Effector memory CD8-positive, alpha-beta T cell (primary cell): ENCODE data around the gene MPP2.
A peak's percentile ranks its signal among the peaks of the same experiment; 100 is the strongest.
"Not testable (repeated sequence)": the region's sequence is repeated elsewhere in the genome, so short reads cannot be mapped to it uniquely, and the experiment has no call there.

ENCODE experiments used
- ATAC-seq: fragments of 150-1000 bp; cut with Tn5 transposase; replicated peaks from 2 replicates; pipeline ENCODE4 v1.10.0; 2021; ENCODE audit warnings: mild to moderate bottlenecking, moderate library complexity
- DNase-seq, 3 experiments: peaks; one replicate each; pipeline ENCODE4 v3.0.0; 2021
- H3K27ac Mint-ChIP-seq, 2 donors: one replicate each; pipeline ENCODE4 v1.8.0; 2022; ENCODE audit warnings: mild to moderate bottlenecking in 2 of 2, mixed read lengths in 2 of 2, moderate library complexity in 2 of 2
- H3K27me3 Mint-ChIP-seq, 2 donors: one replicate each; pipeline ENCODE4 v1.8.0; 2022; ENCODE audit warnings: mixed read lengths in 2 of 2
- H3K36me3 Mint-ChIP-seq: one replicate; pipeline ENCODE4 v1.8.0; 2022; ENCODE audit warnings: mild to moderate bottlenecking, moderate library complexity, mixed read lengths; ENCODE audit not compliant: insufficient read depth
- H3K4me1 Mint-ChIP-seq, 2 donors: one replicate each; pipeline ENCODE4 v1.8.0; 2022; ENCODE audit warnings: low read depth in 2 of 2, mixed read lengths in 2 of 2
- H3K4me3 Mint-ChIP-seq, 2 donors: one replicate each; pipeline ENCODE4 v1.8.0; 2022; ENCODE audit warnings: mild to moderate bottlenecking in 2 of 2, mixed read lengths in 2 of 2, moderate library complexity in 2 of 2
- H3K9me3 Mint-ChIP-seq, 2 donors: one replicate each; pipeline ENCODE4 v1.8.0; 2022; ENCODE audit warnings: mixed read lengths in 2 of 2

Gene MPP2

DNA sequence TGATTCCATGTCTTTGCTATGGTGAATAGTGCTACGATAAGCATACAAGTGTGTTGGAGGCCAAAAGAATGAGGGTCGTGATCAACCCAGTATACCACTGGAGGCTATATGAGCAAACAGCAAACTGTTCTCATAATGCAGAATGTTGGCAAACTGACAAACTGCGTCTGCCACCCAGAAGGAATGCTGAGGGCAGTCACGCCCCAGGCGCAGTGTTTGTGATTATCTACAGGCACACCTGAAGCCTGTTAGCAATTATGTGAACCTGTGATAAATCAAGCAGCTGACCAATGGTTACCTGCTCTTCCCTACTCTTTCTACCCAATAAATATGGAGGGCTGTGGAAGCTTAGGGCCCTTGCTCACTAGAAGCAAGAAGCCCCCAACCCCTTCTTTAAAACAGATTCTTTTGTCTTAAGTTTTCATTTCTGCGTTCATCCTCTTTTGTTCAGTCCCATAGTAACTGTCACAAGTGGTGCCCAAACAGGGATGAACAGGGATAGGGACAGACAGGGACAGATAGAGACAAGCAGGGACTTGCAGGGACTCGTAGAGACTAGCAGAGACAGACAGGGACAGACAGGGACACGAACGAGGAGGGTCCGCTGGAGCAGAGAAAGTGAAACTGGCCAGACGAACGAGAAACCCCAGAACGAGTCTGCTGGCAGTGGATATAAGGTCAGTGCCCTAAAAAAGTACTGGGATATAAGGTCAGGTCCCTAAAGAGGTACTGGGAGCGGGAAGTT, 35.2 kb downstream of the MPP2 start:
- Mint-ChIP-seq H3K27me3 (peaks cover 56 to 72% of the 10 kb centered on the region in 2 donors), H3K36me3 (no peaks in the 10 kb centered on the region), H3K9me3 (no peaks in the 10 kb centered on the region), H3K4me3 (no peak overlapping the region), H3K4me1 (no peaks in the 10 kb centered on the region), H3K27ac (no peak overlapping the region)
- ATAC-seq (no peak), DNase-seq (no peak)

DNA sequence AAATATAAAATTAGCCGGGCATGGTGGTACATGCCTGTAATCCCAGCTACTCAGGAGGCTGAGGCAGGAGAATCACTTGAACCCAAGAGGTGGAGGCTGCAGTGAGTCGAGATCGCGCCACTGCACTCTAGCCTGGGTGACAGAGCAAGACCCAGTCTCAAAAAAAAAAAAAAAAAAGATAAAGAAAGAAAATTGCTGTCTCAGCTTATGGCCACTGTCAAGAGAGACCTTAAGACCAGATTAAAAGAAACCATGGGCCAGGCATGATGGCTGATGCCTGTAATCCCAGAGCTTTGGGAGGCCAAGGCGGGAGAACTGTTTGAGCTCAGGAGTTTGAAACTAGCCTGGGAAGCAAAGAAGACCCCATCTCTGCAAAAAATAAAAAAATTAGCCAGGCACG, 38.3 kb downstream of the MPP2 start:
- ATAC-seq, H3K36me3 Mint-ChIP-seq, H3K4me3 Mint-ChIP-seq, H3K27ac Mint-ChIP-seq, H3K4me1 Mint-ChIP-seq, H3K9me3 Mint-ChIP-seq, DNase-seq: not testable (repeated sequence)
- H3K27me3 Mint-ChIP-seq, result peaks cover 53 to 60% of the 10 kb centered on the region in 2 donors

DNA sequence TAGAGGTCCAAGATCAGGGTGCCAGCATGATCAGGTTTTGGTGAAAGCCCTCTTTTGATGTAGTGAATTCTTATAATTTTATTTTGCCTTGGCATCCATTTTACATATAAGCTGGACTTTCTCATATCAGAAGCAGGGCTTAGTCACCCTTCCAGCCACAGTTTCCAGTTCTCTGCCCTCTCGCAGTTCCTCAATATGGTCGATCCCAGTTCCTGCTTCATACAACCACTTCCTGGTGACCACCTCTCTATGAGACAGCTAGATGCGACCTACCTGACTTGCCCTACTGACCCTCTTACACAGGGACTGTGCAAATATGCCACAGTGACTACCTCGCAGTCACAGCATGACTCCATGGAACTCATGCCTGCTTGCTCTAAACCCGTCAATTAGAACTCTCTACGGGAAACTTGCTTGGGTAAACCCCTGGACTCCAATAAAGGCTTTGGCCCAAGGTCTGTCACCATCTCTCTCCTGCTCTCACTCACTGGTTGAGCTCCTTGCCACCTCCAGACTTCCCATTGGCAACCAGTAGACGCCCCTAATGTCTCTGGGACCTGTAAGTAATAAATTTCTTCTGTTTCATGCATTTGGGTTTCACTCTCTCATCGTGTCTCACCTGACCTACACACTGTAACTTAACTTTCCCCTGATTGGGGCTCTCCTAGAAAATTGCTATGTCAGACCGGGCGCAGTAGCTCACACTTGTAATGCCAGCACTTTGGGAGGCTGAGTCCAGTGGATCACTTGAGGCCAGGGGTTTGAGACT, 38.9 kb downstream of the MPP2 start:
- no peaks in the 10 kb centered on the region for H3K9me3 Mint-ChIP-seq
- H3K36me3 Mint-ChIP-seq, result no peaks in the 10 kb centered on the region
- peaks cover 47 to 55% of the 10 kb centered on the region in 2 donors for H3K27me3 Mint-ChIP-seq
- H3K4me3 Mint-ChIP-seq, result no peak overlapping the region
- no peaks in the 10 kb centered on the region for H3K4me1 Mint-ChIP-seq
- no peak for DNase-seq
- ATAC-seq, result no peak
- H3K27ac Mint-ChIP-seq, result no peak overlapping the region

DNA sequence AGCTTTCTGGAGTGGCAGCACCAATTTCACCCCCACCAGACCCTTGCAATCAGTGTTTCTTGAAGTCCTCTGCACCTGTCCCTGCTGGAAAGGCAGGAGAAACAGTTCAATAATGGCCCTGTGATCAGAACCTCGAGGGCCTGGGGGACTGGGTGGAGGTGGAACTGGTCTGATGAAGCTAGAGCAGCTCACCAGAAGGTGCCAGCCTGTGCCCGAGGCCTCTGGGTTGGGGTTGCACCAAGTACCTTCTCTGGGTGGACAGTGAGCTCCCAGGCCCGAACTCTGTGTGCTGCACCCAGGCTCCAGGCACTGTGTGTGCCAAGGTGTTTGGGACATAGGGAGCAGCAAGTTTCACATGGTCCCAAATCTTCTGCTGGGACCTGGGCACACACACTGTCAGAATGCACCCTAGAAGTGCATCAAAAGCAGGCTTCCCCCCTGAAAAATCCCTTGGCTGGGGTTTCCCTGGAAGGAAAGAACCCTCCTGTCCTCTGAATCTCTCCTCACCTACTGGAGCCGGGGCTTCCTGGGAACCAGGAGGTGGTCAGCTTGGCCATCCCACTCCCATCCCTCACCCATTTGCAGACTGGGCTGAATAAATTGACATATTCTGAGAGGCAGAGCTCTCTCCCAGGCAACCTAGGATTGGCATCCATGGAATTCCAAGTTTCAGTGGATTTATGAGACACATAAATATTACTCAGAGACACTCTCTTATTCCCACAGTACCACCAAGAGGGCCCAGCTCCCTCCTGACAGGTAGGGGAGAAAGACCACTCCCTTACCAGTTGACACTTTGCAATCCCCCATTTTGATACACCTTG, 43.0 kb downstream of the MPP2 start:
- no peak for ATAC-seq
- Mint-ChIP-seq H3K4me1 (no peaks in the 10 kb centered on the region), H3K27me3 (peaks cover 32 to 52% of the 10 kb centered on the region in 2 donors), H3K9me3 (no peaks in the 10 kb centered on the region), H3K36me3 (no peaks in the 10 kb centered on the region), H3K4me3 (no peak overlapping the region), H3K27ac (no peak overlapping the region)
- DNase-seq, result no peak

DNA sequence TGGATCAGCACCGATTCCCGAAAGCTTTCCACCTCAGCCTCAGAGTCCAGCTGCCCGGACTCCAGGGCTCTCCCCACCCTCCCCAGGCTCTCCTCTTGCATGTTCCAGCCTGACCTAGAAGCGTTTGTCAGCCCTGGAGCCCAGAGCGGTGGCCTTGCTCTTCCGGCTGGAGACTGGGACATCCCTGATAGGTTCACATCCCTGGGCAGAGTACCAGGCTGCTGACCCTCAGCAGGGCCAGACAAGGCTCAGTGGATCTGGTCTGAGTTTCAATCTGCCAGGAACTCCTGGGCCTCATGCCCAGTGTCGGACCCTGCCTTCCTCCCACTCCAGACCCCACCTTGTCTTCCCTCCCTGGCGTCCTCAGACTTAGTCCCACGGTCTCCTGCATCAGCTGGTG, 45.4 kb downstream of the MPP2 start:
- Mint-ChIP-seq H3K9me3 (no peaks in the 10 kb centered on the region), H3K4me3 (no peak overlapping the region), H3K4me1 (no peaks in the 10 kb centered on the region), H3K27ac (no peak overlapping the region), H3K27me3 (peaks cover 24 to 56% of the 10 kb centered on the region in 2 donors), H3K36me3 (no peaks in the 10 kb centered on the region)
- no peak for DNase-seq
- no peak for ATAC-seq

DNA sequence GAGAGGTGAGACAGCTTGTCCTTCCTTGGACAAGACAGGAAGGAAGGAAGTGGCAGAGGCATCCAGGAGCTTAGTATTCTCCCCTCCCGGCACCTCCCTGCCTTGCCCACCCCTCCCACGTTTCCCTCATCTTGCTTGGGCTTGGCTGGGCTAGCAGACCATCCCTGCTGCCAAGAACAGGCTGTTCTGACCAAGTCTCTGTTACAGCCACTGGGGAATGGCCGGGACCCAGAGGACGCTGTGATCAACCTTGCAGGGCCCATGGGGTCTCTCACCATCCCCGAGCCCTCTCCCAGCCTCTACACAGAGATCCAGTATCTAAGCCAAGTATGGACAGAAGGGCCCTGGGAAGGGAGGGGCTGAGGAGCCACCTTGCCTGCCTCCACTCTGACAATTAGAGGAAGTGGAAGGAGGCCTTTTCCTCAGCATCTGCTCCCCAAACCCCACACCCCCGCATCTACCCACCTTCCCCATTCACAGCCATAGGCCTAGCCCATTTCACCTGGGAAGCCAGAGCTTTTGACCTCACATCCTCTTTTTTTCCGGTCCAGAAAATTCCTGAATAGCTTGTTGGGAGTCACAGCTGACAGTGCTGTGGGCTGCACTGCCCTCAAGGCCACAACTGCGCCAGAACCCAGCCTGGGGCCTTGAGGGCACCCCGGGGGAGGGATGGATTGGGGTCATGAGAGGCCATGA, 46.3 kb downstream of the MPP2 start:
- peaks cover 29 to 65% of the 10 kb centered on the region in 2 donors for H3K27me3 Mint-ChIP-seq
- ATAC-seq, result no peak
- no peak overlapping the region for H3K27ac Mint-ChIP-seq
- no peaks in the 10 kb centered on the region for H3K9me3 Mint-ChIP-seq
- no peak for DNase-seq
- no peaks in the 10 kb centered on the region for H3K4me1 Mint-ChIP-seq
- H3K36me3 Mint-ChIP-seq, result no peaks in the 10 kb centered on the region
- H3K4me3 Mint-ChIP-seq, result no peak overlapping the region

DNA sequence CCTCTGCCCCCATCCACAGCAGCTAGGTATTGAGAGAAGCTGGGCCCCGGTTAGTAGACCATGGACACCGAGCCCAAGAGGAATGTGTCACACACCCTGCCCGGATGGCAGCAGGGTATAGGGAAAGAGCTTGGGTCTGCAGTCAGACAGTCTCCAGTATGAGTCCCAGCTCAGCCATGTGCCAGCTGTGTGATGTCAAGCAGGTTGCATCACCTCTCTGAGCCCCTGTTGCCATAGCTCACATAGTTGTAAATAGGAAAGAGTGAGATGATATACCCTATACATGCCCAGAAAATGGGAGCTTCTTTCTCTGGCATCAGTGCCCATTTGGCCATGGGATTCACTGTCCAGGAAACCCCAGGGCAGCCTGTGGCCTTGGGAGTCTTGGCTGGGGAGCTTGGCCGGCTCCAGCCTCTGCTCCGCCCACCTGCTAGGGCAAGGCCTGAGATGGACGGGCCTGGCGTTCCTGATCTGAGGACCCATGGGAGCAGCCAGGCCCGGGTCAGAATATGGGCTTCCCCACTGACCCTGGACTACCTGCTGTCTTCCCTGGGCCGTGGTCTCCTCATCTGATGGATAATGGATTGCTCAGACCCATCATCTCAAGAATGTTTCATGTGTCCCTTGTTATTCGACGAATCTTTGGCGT, 47.1 kb downstream of the MPP2 start:
- ATAC-seq (no peak), DNase-seq (no peak)
- Mint-ChIP-seq H3K4me1 (no peaks in the 10 kb centered on the region), H3K27me3 (peaks cover 29 to 70% of the 10 kb centered on the region in 2 donors), H3K36me3 (no peaks in the 10 kb centered on the region), H3K9me3 (no peaks in the 10 kb centered on the region), H3K4me3 (no peak overlapping the region), H3K27ac (no peak overlapping the region)

DNA sequence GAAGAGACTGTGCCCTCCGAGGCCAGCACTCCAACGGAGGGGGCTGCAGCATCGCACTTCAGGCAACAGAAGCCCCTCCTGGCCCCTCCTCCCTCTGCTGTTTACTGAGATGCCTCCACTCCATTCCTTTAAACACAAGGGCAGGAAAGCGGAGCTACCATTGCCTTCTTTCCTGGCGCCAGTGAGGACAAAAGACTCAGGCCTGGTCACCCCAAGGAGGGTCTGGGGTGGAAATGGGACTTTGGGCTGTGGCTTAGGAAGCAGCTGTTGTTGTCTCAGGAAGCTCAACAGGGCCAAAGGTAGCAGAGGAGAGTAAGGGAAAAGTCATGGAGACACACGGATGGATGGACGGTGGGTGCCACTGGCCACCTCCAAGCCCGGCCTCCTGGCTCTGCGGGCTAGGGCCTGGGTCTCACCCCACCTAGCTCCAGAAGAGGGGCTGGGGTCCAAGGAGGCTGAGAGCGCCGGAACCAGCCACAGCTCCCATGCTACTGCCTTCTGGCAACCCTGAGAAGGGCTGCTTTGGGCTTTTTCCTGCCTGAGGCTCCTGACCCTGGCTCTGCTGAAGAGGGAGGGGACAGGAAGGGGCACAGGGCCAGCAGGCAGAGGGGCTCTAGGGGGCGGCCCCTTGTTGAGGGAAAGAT, 49.3 kb downstream of the MPP2 start:
- H3K4me1 Mint-ChIP-seq, result no peaks in the 10 kb centered on the region
- ATAC-seq, result no peak
- no peak overlapping the region for H3K4me3 Mint-ChIP-seq
- DNase-seq, result no peak
- H3K27ac Mint-ChIP-seq, result peak overlapping the region in 1 of 2 donors; percentile 38
- no peaks in the 10 kb centered on the region for H3K9me3 Mint-ChIP-seq
- H3K36me3 Mint-ChIP-seq, result no peaks in the 10 kb centered on the region
- H3K27me3 Mint-ChIP-seq, result peaks cover 29 to 91% of the 10 kb centered on the region in 2 donors

DNA sequence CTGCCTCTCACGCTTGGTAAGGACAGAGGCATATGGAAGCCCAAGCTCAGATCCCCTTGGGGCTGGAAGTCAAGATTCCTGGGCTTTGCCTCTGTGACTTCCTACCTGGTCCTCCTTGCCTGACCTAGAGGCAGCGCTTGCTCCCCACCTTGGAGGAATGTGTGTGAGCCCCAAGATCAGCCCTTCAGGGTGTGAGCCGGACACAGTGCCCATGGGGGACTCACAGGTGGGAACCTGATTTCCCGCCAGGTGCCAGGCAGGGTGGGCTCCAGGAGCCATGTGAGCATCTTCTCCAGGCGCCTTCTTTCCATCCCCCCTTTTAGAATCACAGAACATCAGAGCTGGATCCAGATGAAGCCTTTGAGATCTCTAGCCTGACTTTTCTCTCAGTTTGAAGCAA, 50.2 kb downstream of the MPP2 start:
- Mint-ChIP-seq H3K27me3 (peaks cover 35 to 92% of the 10 kb centered on the region in 2 donors), H3K36me3 (no peaks in the 10 kb centered on the region), H3K27ac (no peak overlapping the region), H3K4me1 (no peaks in the 10 kb centered on the region), H3K9me3 (no peaks in the 10 kb centered on the region), H3K4me3 (no peak overlapping the region)
- ATAC-seq (no peak), DNase-seq (no peak)

DNA sequence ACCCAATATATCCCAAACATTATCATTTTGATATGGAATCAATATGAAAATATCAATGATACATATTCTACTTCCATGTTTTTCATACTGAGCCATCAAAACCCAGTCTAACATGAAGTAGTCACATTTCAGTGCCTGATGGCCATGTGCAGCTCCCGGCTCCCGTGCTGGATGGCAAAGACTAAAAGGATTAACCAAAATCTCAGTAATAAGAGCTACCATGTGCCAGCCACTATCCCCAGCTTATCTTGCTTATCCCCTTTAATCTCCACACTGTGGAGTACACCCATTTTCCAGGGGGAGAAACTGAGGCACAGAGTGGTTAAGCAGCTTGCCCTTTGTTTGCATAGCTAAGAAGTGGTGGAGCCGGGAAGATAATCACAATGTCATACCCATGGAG, 51.2 kb downstream of the MPP2 start:
- peaks cover 45 to 92% of the 10 kb centered on the region in 2 donors for H3K27me3 Mint-ChIP-seq
- no peaks in the 10 kb centered on the region for H3K4me1 Mint-ChIP-seq
- no peak overlapping the region for H3K27ac Mint-ChIP-seq
- no peak for DNase-seq
- ATAC-seq, result no peak
- no peak overlapping the region for H3K4me3 Mint-ChIP-seq
- no peaks in the 10 kb centered on the region for H3K36me3 Mint-ChIP-seq
- H3K9me3 Mint-ChIP-seq, result no peaks in the 10 kb centered on the region

DNA sequence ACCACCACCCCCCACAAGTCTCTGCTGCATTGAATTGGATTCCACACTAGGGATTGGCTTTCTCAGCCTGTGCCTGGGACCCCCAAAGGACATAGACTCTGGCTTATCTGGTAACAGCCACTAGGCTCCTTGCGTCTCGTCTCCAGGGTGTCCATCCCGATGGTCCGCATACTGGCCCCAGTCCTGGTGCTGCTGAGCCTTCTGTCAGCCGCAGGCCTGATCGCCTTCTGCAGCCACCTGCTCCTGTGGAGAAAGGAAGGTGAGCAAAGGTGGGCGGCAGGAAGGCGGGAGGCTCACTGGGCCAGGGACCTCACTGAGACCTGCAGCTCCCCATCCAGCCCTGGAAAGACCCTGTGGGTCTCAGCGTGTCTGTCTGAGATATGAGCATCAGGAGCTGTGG, 52.3 kb downstream of the MPP2 start:
- DNase-seq, result no peak
- no peaks in the 10 kb centered on the region for H3K36me3 Mint-ChIP-seq
- no peak overlapping the region for H3K27ac Mint-ChIP-seq
- H3K27me3 Mint-ChIP-seq, result peaks cover 43 to 88% of the 10 kb centered on the region in 2 donors
- no peaks in the 10 kb centered on the region for H3K4me1 Mint-ChIP-seq
- no peak overlapping the region for H3K4me3 Mint-ChIP-seq
- no peak for ATAC-seq
- no peaks in the 10 kb centered on the region for H3K9me3 Mint-ChIP-seq

DNA sequence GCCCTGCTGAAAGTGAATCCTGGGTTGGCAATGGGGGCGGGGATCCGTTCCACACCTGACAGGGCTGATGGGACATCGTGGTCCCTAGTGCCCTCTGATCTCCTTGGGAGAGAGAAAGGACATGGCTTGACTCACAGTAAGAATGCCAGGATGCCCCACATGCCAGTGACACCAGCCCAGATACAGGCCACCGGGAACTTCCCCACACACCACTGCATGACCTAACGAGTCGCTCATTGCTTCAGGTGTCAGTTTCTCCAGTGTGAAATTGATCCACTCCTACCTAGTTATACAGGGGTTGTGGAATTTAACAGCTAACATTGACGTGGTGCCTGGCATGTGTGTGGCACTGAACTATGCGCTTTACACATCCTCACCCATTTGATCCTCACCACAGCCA, 52.8 kb downstream of the MPP2 start:
- H3K36me3 Mint-ChIP-seq, result no peaks in the 10 kb centered on the region
- ATAC-seq (no peak), DNase-seq (no peak)
- no peaks in the 10 kb centered on the region for H3K4me1 Mint-ChIP-seq
- no peaks in the 10 kb centered on the region for H3K9me3 Mint-ChIP-seq
- no peak overlapping the region for H3K4me3 Mint-ChIP-seq
- H3K27ac Mint-ChIP-seq, result no peak overlapping the region
- H3K27me3 Mint-ChIP-seq, result peaks cover 45 to 88% of the 10 kb centered on the region in 2 donors
